HEK293 (cell line): ENCODE data around the gene VAV2.

Source experiments
- CTCF ChIA-PET: fragments of 350-600 bp; formaldehyde crosslinking; extraction: SDS; loops from one replicate; lab custom pipeline; 2021; ENCODE audit warnings: antibody characterized with exemption; lab: Yijun Ruan, JAX
- POLR2A ChIA-PET: fragments of 300-600 bp; formaldehyde crosslinking; extraction: SDS; loops from one replicate; lab custom pipeline; 2020; ENCODE audit warnings: antibody characterized with exemption, inconsistent platforms; lab: Yijun Ruan, JAX
- H3K27ac ChIP-seq: fragments of 200-500 bp; sonication (Bioruptor generic); 2 replicates; pipeline ENCODE4 v1.5.1; 2014; ENCODE audit warnings: low read depth, low read length, control low read depth, inconsistent platforms; ENCODE audit errors: extremely low read depth
- H3K36me3 ChIP-seq, 2 experiments: fragments of 200-500 bp in 1 of 2; sonication (Bioruptor generic) in 1 of 2; 1 replicate in 1 of 2; 2 replicates in 1 of 2; pipeline ENCODE4 v1.5.1; 2014 to 2017; ENCODE audit warnings: inconsistent platforms in 2 of 2, low read length in 2 of 2; ENCODE audit not compliant: control insufficient read depth in 2 of 2, insufficient read depth in 1 of 2
- H3K4me1 ChIP-seq: fragments of 200-500 bp; sonication (Bioruptor generic); 2 replicates; pipeline ENCODE4 v1.5.1; 2014; ENCODE audit warnings: mild to moderate bottlenecking, low read length, inconsistent platforms; ENCODE audit not compliant: control insufficient read depth, insufficient read depth
- H3K4me3 ChIP-seq: 2 replicates; pipeline ENCODE4 v1.5.1; 2011; ENCODE audit warnings: low read depth, mild to moderate bottlenecking, control low read depth, low read length, moderate library complexity
- H3K9me3 ChIP-seq: fragments of 200-500 bp; sonication (Bioruptor generic); 2 replicates; pipeline ENCODE4 v1.5.1; 2014; ENCODE audit warnings: low read depth, low read length, inconsistent platforms; ENCODE audit not compliant: control insufficient read depth, insufficient read depth
- GLIS1 ChIP-seq: fragments of 450-650 bp; formaldehyde crosslinking; IDR thresholded peaks from 2 replicates; pipeline ENCODE4 v1.5.1; 2016; ENCODE audit warnings: missing biosample characterization, missing genetic modification characterization
- TRIM28 ChIP-seq: IDR thresholded peaks from 2 replicates; pipeline ENCODE4 v1.6.1; 2011; ENCODE audit warnings: low read length, control low read depth, borderline replicate concordance
- YY1 ChIP-seq: fragments of 450-650 bp; formaldehyde crosslinking; IDR thresholded peaks from 2 replicates; pipeline ENCODE4 v1.5.1; 2018; ENCODE audit warnings: missing biosample characterization, missing genetic modification characterization
- ZNF112 ChIP-seq: fragments of 450-650 bp; formaldehyde crosslinking; IDR thresholded peaks from 2 replicates; pipeline ENCODE4 v1.5.0; 2017; ENCODE audit warnings: missing biosample characterization, missing genetic modification characterization
- ZNF121 ChIP-seq: fragments of 450-650 bp; formaldehyde crosslinking; IDR thresholded peaks from 2 replicates; pipeline ENCODE4 v1.5.1; 2016; ENCODE audit warnings: missing biosample characterization, missing genetic modification characterization
- ZNF23 ChIP-seq: fragments of 450-650 bp; formaldehyde crosslinking; IDR thresholded peaks from 2 replicates; pipeline ENCODE4 v1.5.1; 2016; ENCODE audit warnings: missing biosample characterization, missing genetic modification characterization, borderline replicate concordance
- ZNF274 ChIP-seq, 2 experiments: fragments of 200-500 bp in 1 of 2; fragments of 450-650 bp in 1 of 2; sonication (Bioruptor generic) in 1 of 2; formaldehyde crosslinking in 1 of 2; IDR thresholded peaks; 2 replicates each; pipeline versions ENCODE4 v1.5.1 to v1.6.1; 2014 to 2016; ENCODE audit warnings: borderline replicate concordance in 1 of 2, inconsistent platforms in 1 of 2, low read length in 1 of 2, missing biosample characterization in 1 of 2, missing genetic modification characterization in 1 of 2
- ZNF548 ChIP-seq: fragments of 450-650 bp; formaldehyde crosslinking; IDR thresholded peaks from 2 replicates; pipeline ENCODE4 v1.5.1; 2016; ENCODE audit warnings: missing biosample characterization, missing genetic modification characterization
- ZNF624 ChIP-seq: fragments of 450-650 bp; formaldehyde crosslinking; IDR thresholded peaks from 2 replicates; pipeline ENCODE4 v1.5.1; 2017; ENCODE audit warnings: missing biosample characterization, missing genetic modification characterization
- ZNF664 ChIP-seq: fragments of 450-650 bp; formaldehyde crosslinking; IDR thresholded peaks from 2 replicates; pipeline ENCODE4 v1.5.1; 2016; ENCODE audit warnings: missing biosample characterization, missing genetic modification characterization
- TF ChIP-seq, protein P1 (sequence below): fragments of 450-650 bp; formaldehyde crosslinking; IDR thresholded peaks from 2 replicates; pipeline ENCODE4 v1.5.1; 2016; ENCODE audit warnings: missing biosample characterization, missing genetic modification characterization
- TF ChIP-seq, protein P2 (sequence below): fragments of 450-650 bp; formaldehyde crosslinking; IDR thresholded peaks from 2 replicates; pipeline ENCODE4; 2016; ENCODE audit warnings: missing biosample characterization, missing genetic modification characterization

The VAV2 gene

DNA sequence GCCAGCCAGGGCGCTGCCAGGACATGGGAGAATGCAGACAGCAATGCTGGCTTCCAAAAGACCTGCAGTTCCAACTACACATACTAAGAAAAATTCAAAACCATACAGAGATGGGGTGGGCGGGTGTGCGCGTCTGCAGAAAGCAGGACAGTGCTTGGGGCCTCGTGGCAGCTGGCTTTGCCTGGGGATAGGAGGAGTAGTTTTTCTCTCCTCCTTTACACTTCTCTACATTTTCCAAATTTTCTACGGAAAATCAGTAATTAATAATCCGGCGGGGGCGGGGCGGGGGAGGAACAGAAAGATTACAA, 210.3 kb downstream of the VAV2 start (continued):
- TF ChIP-seq, protein P1, sequence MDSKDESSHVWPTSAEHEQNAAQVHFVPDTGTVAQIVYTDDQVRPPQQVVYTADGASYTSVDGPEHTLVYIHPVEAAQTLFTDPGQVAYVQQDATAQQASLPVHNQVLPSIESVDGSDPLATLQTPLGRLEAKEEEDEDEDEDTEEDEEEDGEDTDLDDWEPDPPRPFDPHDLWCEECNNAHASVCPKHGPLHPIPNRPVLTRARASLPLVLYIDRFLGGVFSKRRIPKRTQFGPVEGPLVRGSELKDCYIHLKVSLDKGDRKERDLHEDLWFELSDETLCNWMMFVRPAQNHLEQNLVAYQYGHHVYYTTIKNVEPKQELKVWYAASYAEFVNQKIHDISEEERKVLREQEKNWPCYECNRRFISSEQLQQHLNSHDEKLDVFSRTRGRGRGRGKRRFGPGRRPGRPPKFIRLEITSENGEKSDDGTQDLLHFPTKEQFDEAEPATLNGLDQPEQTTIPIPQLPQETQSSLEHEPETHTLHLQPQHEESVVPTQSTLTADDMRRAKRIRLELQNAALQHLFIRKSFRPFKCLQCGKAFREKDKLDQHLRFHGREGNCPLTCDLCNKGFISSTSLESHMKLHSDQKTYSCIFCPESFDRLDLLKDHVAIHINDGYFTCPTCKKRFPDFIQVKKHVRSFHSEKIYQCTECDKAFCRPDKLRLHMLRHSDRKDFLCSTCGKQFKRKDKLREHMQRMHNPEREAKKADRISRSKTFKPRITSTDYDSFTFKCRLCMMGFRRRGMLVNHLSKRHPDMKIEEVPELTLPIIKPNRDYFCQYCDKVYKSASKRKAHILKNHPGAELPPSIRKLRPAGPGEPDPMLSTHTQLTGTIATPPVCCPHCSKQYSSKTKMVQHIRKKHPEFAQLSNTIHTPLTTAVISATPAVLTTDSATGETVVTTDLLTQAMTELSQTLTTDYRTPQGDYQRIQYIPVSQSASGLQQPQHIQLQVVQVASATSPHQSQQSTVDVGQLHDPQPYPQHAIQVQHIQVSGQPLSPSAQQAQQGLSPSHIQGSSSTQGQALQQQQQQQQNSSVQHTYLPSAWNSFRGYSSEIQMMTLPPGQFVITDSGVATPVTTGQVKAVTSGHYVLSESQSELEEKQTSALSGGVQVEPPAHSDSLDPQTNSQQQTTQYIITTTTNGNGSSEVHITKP (tag by site-specific recombination), result no peak
- TF ChIP-seq ZNF121 (tag by site-specific recombination), result no peak
- no peak for TF ChIP-seq TRIM28

DNA sequence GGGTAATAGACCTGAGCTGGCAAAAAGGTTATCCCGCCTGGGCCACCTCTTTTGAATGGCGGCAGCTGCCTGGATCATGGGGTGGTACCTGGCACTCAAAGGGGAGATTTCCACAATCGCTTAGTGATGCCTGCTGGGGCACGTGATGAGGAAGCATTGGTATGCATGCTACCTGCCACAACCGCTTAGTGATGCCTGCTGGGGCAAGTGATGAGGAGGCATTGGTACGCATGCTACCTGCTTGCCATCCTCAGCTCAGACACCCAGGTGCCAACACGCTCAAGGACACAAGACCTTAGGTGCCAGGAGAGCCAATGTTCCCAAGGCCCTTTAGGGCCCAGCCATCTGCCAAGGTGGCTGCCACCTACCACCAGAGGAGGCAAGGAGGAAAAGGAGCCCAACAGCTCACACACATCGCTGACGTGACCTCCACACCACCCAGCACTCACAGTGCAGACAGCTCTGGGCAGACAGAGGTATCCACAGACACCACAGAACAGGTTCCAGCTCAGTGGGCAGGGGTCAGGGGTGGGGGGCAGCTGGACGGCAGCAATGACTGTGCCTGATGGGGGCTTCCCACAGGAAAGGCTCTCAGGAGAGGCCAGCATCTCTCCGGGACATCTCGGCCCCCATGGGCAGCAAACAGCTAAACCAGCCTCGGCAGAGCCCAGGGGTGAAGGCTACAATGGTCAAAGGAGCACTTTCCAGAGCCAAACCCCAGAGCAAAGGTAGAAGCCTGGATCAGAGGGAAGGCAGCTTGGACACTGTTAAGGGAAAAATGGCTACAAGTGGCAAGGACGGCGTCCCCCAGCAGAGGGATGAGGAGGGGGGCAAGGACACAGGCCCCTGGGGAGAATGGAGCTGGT, 210.9 kb downstream of the VAV2 start:
- CTCF ChIA-PET, result interaction anchor here (0.6 to 5.3 kb wide), 25 partner anchors 9 to 318 kb away, joined by 3 to 200 read pairs (median 6); partner anchors contain the start of genes BRD3OS and SARDH
- Histone ChIP-seq H3K36me3 (peaks cover 0 to 48% of the 10 kb centered on the region in 2 experiments; a peak in 1 of 3 replicates), H3K27ac (no peak overlapping the region), H3K9me3 (no peaks in the 10 kb centered on the region), H3K4me1 (no peaks in the 10 kb centered on the region), H3K4me3 (no peak overlapping the region)
- POLR2A ChIA-PET, result interaction anchor here (0.6 to 1.8 kb wide), 2 partner anchors 12 to 15 kb away, joined by 3 to 4 read pairs; no protein-coding TSS in a partner anchor
- TF ChIP-seq ZNF112 (tag by site-specific recombination) (no peak), ZNF23 (0 out of 2 replicates have a peak, but pooled peaks have one; percentile 62), GLIS1 (tag by site-specific recombination) (no peak), ZNF664 (no peak), ZNF624 (no peak), ZNF274 (IDR thresholded peaks at IDR 0.05; ENCODE audit: low read length) (no peak), ZNF274 (tag by site-specific recombination; IDR thresholded peaks at IDR 0.05; ENCODE audit: borderline replicate concordance) (no peak), YY1 (no peak)
- TF ChIP-seq, protein P2, sequence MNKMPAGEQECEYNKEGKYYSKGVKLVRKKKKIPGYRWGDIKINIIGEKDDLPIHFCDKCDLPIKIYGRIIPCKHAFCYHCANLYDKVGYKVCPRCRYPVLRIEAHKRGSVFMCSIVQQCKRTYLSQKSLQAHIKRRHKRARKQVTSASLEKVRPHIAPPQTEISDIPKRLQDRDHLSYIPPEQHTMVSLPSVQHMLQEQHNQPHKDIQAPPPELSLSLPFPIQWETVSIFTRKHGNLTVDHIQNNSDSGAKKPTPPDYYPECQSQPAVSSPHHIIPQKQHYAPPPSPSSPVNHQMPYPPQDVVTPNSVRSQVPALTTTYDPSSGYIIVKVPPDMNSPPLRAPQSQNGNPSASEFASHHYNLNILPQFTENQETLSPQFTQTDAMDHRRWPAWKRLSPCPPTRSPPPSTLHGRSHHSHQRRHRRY (tag by site-specific recombination), result no peak

DNA sequence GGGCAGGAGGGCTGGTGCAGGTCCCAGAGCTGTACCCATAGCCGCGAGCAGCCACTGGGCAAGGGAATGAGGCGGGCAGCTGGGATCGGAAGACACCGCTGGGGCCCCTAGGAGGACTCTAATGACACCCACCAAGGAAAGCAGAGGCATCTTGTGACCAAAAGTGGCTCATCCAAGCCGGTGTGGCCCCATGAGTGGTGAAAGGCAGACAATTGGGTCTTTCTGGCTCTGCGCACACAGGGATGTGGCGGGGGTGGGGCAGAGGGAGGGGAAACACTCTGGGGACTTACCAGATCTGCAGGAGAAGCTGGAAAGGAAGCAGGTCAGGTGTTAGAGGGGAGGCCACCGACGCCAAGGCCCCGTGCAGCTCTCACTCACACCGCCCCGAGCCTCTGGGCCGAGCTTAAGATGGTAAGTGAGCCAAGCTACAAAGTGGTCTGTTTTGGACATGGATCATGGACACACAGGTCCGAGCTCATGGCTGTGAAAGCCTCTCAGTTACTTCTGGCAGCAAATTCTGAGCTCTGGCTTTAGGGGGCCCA, 211.6 kb downstream of the VAV2 start:
- Histone ChIP-seq H3K4me1 (no peaks in the 10 kb centered on the region), H3K27ac (no peak overlapping the region), H3K9me3 (no peaks in the 10 kb centered on the region), H3K4me3 (no peak overlapping the region), H3K36me3 (peaks cover 0 to 48% of the 10 kb centered on the region in 2 experiments; a peak in 1 of 3 replicates)
- CTCF ChIA-PET, result interaction anchor here (0.6 to 5.3 kb wide), 8 partner anchors 10 to 318 kb away, joined by 3 to 200 read pairs (median 4); no protein-coding TSS in a partner anchor
- TF ChIP-seq ZNF548 (tag by site-specific recombination), result no peak
- POLR2A ChIA-PET, result no interaction called here
